ENCODE results near the gene MAF. TPM values are rescaled to one million over a fixed set of nuclear protein-coding genes. Genes with fewer than 3 reads are reported as not detected.
A peak's percentile ranks its signal among the peaks of the same experiment; 100 is the strongest.

The MAF gene
- total and polyA plus RNA-seq, 2 of the 13 experiments (the other 11 are each of a cell fraction or from before 2014, with no cell fraction given), result 0.07 to 0.31 TPM

DNA sequence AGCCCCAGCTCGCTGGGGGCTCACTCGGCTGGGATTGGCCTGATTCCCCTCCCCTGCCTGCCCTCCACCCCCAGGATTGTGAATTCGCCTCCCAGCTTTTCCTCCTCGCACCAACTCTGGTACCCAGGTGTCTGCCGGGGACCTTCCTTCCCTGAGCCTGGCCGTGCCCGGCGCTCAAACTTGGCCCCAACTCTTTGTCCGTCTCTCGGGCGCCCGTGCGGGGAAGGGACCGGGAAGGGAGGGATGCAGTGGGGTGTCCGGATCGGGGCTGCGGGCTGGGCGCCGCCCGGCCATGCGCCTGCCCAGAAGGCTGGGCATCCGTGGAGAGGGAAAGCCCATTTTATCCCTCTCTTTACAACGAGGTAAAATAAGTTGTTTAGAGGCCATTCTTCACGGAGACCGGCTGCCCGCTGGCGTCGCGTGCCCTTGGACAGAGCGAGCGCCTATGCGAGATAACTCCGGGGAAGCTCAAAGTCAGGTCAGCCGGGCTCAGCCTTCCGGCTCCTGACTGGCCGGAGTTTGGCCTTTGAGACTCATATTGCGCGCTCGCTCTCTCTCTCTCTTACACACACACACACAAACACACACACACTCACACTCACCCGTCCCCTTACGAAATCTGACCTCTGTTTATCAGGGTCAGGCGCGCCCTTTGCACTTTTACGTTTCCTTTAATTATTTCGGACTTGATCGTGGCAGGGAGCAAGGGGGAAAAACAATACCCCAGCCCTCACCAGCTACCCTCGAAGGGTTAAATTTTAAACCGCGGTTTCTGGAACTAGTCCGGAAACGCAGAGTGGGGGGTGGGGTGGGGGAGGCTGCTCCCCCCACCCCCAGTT is 774 bp upstream of the MAF start (continued):
- TF ChIP-seq ZNF512B (CRISPR knock-in tag; IDR thresholded peaks at IDR 0.05; ENCODE audit: borderline replicate concordance) (peak; percentile 97; the same call in 1 of the 2 replicates), KDM1A (CRISPR knock-in tag; IDR thresholded peaks at IDR 0.05) (no peak), GLI4 (CRISPR knock-in tag; IDR thresholded peaks at IDR 0.05; ENCODE audit: borderline replicate concordance) (no peak), SP4 (CRISPR knock-in tag; IDR thresholded peaks at IDR 0.05) (peak; percentile 61; the same call in 1 of the 2 replicates), ZNF674 (CRISPR knock-in tag; IDR thresholded peaks at IDR 0.05; ENCODE audit: low read depth) (no peak), REPIN1 (CRISPR knock-in tag; IDR thresholded peaks at IDR 0.05; ENCODE audit: borderline replicate concordance, low read depth) (peak; percentile 92), ZNF275 (CRISPR knock-in tag; IDR thresholded peaks at IDR 0.05; ENCODE audit: borderline replicate concordance) (no peak), ZNF841 (CRISPR knock-in tag; IDR thresholded peaks at IDR 0.05; ENCODE audit: borderline replicate concordance) (no peak), ZNF678 (CRISPR knock-in tag; IDR thresholded peaks at IDR 0.05) (no peak), ZNF362 (CRISPR knock-in tag; IDR thresholded peaks at IDR 0.05; ENCODE audit: borderline replicate concordance) (peak; percentile 47), ZNF607 (CRISPR knock-in tag; IDR thresholded peaks at IDR 0.05; ENCODE audit: borderline replicate concordance) (peak; percentile 56; the same call in 1 of the 2 replicates), ZNF224 (CRISPR knock-in tag; IDR thresholded peaks at IDR 0.05) (peak; percentile 61; the same call in 1 of the 2 replicates), ELF3 (CRISPR knock-in tag; IDR thresholded peaks at IDR 0.05) (peak; percentile 56; the same call in 1 of the 2 replicates), CREM (IDR thresholded peaks at IDR 0.05) (peak; percentile 33; the same call in 1 of the 2 replicates), CREM (CRISPR knock-in tag; IDR thresholded peaks at IDR 0.05) (no peak)
- TF ChIP-seq, protein P1, sequence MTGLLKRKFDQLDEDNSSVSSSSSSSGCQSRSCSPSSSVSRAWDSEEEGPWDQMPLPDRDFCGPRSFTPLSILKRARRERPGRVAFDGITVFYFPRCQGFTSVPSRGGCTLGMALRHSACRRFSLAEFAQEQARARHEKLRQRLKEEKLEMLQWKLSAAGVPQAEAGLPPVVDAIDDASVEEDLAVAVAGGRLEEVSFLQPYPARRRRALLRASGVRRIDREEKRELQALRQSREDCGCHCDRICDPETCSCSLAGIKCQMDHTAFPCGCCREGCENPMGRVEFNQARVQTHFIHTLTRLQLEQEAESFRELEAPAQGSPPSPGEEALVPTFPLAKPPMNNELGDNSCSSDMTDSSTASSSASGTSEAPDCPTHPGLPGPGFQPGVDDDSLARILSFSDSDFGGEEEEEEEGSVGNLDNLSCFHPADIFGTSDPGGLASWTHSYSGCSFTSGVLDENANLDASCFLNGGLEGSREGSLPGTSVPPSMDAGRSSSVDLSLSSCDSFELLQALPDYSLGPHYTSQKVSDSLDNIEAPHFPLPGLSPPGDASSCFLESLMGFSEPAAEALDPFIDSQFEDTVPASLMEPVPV (CRISPR knock-in tag; IDR thresholded peaks at IDR 0.05), result 0 out of 2 replicates have a peak, but pooled peaks have one; percentile 11
- TF ChIP-seq, protein P2, sequence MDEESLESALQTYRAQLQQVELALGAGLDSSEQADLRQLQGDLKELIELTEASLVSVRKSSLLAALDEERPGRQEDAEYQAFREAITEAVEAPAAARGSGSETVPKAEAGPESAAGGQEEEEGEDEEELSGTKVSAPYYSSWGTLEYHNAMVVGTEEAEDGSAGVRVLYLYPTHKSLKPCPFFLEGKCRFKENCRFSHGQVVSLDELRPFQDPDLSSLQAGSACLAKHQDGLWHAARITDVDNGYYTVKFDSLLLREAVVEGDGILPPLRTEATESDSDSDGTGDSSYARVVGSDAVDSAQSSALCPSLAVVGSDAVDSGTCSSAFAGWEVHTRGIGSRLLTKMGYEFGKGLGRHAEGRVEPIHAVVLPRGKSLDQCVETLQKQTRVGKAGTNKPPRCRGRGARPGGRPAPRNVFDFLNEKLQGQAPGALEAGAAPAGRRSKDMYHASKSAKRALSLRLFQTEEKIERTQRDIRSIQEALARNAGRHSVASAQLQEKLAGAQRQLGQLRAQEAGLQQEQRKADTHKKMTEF (CRISPR knock-in tag; IDR thresholded peaks at IDR 0.05), result peak; percentile 33; the same call in 1 of the 2 replicates
- TF ChIP-seq, protein P3, sequence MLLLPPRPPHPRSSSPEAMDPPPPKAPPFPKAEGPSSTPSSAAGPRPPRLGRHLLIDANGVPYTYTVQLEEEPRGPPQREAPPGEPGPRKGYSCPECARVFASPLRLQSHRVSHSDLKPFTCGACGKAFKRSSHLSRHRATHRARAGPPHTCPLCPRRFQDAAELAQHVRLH (CRISPR knock-in tag; IDR thresholded peaks at IDR 0.05; ENCODE audit: borderline replicate concordance, low read depth), result no peak
- TF ChIP-seq, protein P4, sequence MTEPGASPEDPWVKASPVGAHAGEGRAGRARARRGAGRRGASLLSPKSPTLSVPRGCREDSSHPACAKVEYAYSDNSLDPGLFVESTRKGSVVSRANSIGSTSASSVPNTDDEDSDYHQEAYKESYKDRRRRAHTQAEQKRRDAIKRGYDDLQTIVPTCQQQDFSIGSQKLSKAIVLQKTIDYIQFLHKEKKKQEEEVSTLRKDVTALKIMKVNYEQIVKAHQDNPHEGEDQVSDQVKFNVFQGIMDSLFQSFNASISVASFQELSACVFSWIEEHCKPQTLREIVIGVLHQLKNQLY (CRISPR knock-in tag; IDR thresholded peaks at IDR 0.05), result no peak
